Upper lobe of left lung (tissue), 4 donors: Measurements from ENCODE around the gene TIMM23.

Source experiments
- EP300 ChIP-seq, 4 donors: sonication (generic); formaldehyde crosslinking; IDR thresholded peaks; one replicate each; pipeline ENCODE4 v1.5.1; 2017; ENCODE audit warnings: antibody characterized with exemption in 4 of 4, control low read depth in 2 of 4
- POLR2AphosphoS5 ChIP-seq, 2 donors: sonication (generic); formaldehyde crosslinking; IDR thresholded peaks; one replicate each; pipeline ENCODE4 v1.5.1; 2017; ENCODE audit warnings: antibody characterized with exemption in 2 of 2
- TF ChIP-seq, protein P1 (sequence below), 6 experiments: fragments of 450-650 bp in 4 of 6; fragments of 200-600 bp in 2 of 6; sonication (generic) in 2 of 6; IDR thresholded peaks; one replicate each; pipeline ENCODE4 v1.5.1; 2016 to 2019; ENCODE audit warnings: antibody characterized with exemption in 6 of 6

- TF ChIP-seq EP300 (IDR thresholded peaks at IDR 0.05) = no peak
- TF ChIP-seq, protein P1, sequence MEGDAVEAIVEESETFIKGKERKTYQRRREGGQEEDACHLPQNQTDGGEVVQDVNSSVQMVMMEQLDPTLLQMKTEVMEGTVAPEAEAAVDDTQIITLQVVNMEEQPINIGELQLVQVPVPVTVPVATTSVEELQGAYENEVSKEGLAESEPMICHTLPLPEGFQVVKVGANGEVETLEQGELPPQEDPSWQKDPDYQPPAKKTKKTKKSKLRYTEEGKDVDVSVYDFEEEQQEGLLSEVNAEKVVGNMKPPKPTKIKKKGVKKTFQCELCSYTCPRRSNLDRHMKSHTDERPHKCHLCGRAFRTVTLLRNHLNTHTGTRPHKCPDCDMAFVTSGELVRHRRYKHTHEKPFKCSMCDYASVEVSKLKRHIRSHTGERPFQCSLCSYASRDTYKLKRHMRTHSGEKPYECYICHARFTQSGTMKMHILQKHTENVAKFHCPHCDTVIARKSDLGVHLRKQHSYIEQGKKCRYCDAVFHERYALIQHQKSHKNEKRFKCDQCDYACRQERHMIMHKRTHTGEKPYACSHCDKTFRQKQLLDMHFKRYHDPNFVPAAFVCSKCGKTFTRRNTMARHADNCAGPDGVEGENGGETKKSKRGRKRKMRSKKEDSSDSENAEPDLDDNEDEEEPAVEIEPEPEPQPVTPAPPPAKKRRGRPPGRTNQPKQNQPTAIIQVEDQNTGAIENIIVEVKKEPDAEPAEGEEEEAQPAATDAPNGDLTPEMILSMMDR (IDR thresholded peaks at IDR 0.05) = no peak
- TF ChIP-seq POLR2AphosphoS5 (IDR thresholded peaks at IDR 0.05) = no peak
These were observed 53.8 kb downstream of the TIMM23 start for GRCh38 chr10:46026106-46026505.
